SK-N-MC (cell line): ENCODE data around the gene ZNF536.

Experiments
- EZH2 ChIP-seq: fragments of 200-600 bp; sonication (generic); IDR thresholded peaks from one replicate; pipeline ENCODE4 v1.6.1; 2017; ENCODE audit warnings: antibody characterized with exemption
- POLR2AphosphoS5 ChIP-seq: IDR thresholded peaks from 2 replicates; pipeline ENCODE4 v1.6.1; 2012; ENCODE audit warnings: mild to moderate bottlenecking, low read depth, low read length, borderline replicate concordance

- TF ChIP-seq EZH2, result no peak
- no peak for TF ChIP-seq POLR2AphosphoS5
Measured at GRCh38 chr19:30562981-30563380, 190.8 kb downstream of the ZNF536 start.
